Activated B cell treated with CpG ODN at 0.5 μM for 24 hours (primary cell): ENCODE results near the gene ENAH. TPM values are rescaled to one million over a fixed set of nuclear protein-coding genes. Genes with fewer than 3 reads are reported as not detected.

Experiments used
- ATAC-seq: fragments of 200-7000 bp; cut with Tn5 transposase; one replicate; pipeline ENCODE4 v1.10.0; 2021; ENCODE audit warnings: low read depth, mild to moderate bottlenecking, moderate library complexity
- CTCF ChIA-PET: fragments of 350-600 bp; sonication (Branson Sonifier 250); formaldehyde crosslinking; loops from one replicate; lab custom pipeline; 2021; ENCODE audit warnings: antibody characterized with exemption; lab: Charles Lee
- POLR2A ChIA-PET: fragments of 350-600 bp; sonication (Branson Sonifier 250); formaldehyde crosslinking; loops from one replicate; lab custom pipeline; 2021; ENCODE audit warnings: antibody characterized with exemption; lab: Charles Lee
- DNase-seq: peaks from one replicate; pipeline ENCODE4 v3.0.0; 2022
- H3K27ac Mint-ChIP-seq: one replicate; pipeline ENCODE4 v1.8.0; 2020; ENCODE audit warnings: mixed read lengths
- H3K27me3 Mint-ChIP-seq: one replicate; pipeline ENCODE4 v1.8.0; 2021; ENCODE audit warnings: mixed read lengths
- H3K36me3 Mint-ChIP-seq: one replicate; pipeline ENCODE4 v1.8.0; 2021; ENCODE audit warnings: low read depth, mixed read lengths
- H3K4me1 Mint-ChIP-seq: one replicate; pipeline ENCODE4 v1.8.0; 2021; ENCODE audit warnings: mixed read lengths
- H3K4me3 Mint-ChIP-seq: one replicate; pipeline ENCODE4 v1.8.0; 2020; ENCODE audit warnings: mild to moderate bottlenecking, mixed read lengths
- H3K9me3 Mint-ChIP-seq: one replicate; pipeline ENCODE4 v1.8.0; 2020; ENCODE audit warnings: mixed read lengths
- CTCF ChIP-seq: fragments of 200-600 bp; IDR thresholded peaks from one replicate; pipeline ENCODE4 v1.8.0; 2022; ENCODE audit warnings: antibody characterized with exemption, mild to moderate bottlenecking
- intact Hi-C: fragments of 100-400 bp; cut with micrococcal nuclease; formaldehyde crosslinking; loops from one replicate; pipeline ENCODE4 v1.15.1; 2024
- total RNA-seq: library from RNA; stranded (reverse); gene quantifications from 2 replicates; pipeline ENCODE4 v1.2.3, GENCODE V29; 2022

ENAH gene
- total RNA-seq, 1 donor from 2014 or later = 1.2 TPM

- DNase-seq (no peak), ATAC-seq (no peak)
- intact Hi-C loops = no loop called here
- Mint-ChIP-seq H3K36me3 (no peaks in the 10 kb centered on the region), H3K4me3 (no peak overlapping the region), H3K27ac (no peak overlapping the region), H3K9me3 (no peaks in the 10 kb centered on the region), H3K4me1 (peaks cover 15% of the 10 kb centered on the region), H3K27me3 (peaks cover 2% of the 10 kb centered on the region)
- ChIA-PET CTCF (no interaction called here), POLR2A (no interaction called here)
- TF ChIP-seq CTCF = no peak
These were observed 32.7 kb upstream of the ENAH start for GRCh38 chr1:225685476-225686176.

GRCh38 chr1:225684741-225685140 is 31.8 kb upstream of the ENAH start:
- Mint-ChIP-seq H3K27me3 (peaks cover 7% of the 10 kb centered on the region), H3K4me3 (no peak overlapping the region), H3K36me3 (no peaks in the 10 kb centered on the region), H3K9me3 (no peaks in the 10 kb centered on the region), H3K27ac (no peak overlapping the region), H3K4me1 (peaks cover 15% of the 10 kb centered on the region)
- no peak for DNase-seq
- intact Hi-C loops = no loop called here
- CTCF ChIA-PET = no interaction called here
- no peak for ATAC-seq
- POLR2A ChIA-PET = no interaction called here
- no peak for TF ChIP-seq CTCF

GRCh38 chr1:225681231-225681630 is 28.3 kb upstream of the ENAH start:
- intact Hi-C loops = no loop called here
- no peaks in the 10 kb centered on the region for H3K9me3 Mint-ChIP-seq
- no peak overlapping the region for H3K27ac Mint-ChIP-seq
- no peak for DNase-seq
- ChIA-PET CTCF (no interaction called here), POLR2A (no interaction called here)
- no peaks in the 10 kb centered on the region for H3K36me3 Mint-ChIP-seq
- H3K4me1 Mint-ChIP-seq = peaks cover 3% of the 10 kb centered on the region
- peaks cover 28% of the 10 kb centered on the region for H3K27me3 Mint-ChIP-seq
- ATAC-seq = no peak
- no peak for TF ChIP-seq CTCF
- H3K4me3 Mint-ChIP-seq = no peak overlapping the region

- no peaks in the 10 kb centered on the region for H3K36me3 Mint-ChIP-seq
- peaks cover 37% of the 10 kb centered on the region for H3K27me3 Mint-ChIP-seq
- CTCF ChIA-PET = no interaction called here
- intact Hi-C loops = no loop called here
- peaks cover 3% of the 10 kb centered on the region for H3K4me1 Mint-ChIP-seq
- DNase-seq (no peak), ATAC-seq (no peak)
- POLR2A ChIA-PET = no interaction called here
- TF ChIP-seq CTCF = no peak
- H3K27ac Mint-ChIP-seq = no peak overlapping the region
- H3K4me3 Mint-ChIP-seq = no peak overlapping the region
- H3K9me3 Mint-ChIP-seq = no peaks in the 10 kb centered on the region
These were observed 25.6 kb upstream of the ENAH start for GRCh38 chr1:225678545-225678944.

- POLR2A ChIA-PET = no interaction called here
- no peaks in the 10 kb centered on the region for H3K9me3 Mint-ChIP-seq
- H3K4me1 Mint-ChIP-seq = peaks cover 3% of the 10 kb centered on the region
- intact Hi-C loops = no loop called here
- no peaks in the 10 kb centered on the region for H3K36me3 Mint-ChIP-seq
- no peak for TF ChIP-seq CTCF
- no peak for ATAC-seq
- peaks cover 36% of the 10 kb centered on the region for H3K27me3 Mint-ChIP-seq
- CTCF ChIA-PET = no interaction called here
- DNase-seq = no peak
- H3K27ac Mint-ChIP-seq = no peak overlapping the region
- no peak overlapping the region for H3K4me3 Mint-ChIP-seq
These were observed 24.6 kb upstream of the ENAH start for GRCh38 chr1:225677350-225678124.
